Nucleus accumbens (tissue), 56 donors: ENCODE data around the gene FNIP2.
"Not testable (repeated sequence)": the region's sequence is repeated elsewhere in the genome, so short reads cannot be mapped to it uniquely, and the experiment has no call there.

Experiments
- DNase-seq, 56 donors: peaks; one replicate each; lab custom pipeline; 2025; lab: John Stamatoyannopoulos, UW

FNIP2 gene

DNA sequence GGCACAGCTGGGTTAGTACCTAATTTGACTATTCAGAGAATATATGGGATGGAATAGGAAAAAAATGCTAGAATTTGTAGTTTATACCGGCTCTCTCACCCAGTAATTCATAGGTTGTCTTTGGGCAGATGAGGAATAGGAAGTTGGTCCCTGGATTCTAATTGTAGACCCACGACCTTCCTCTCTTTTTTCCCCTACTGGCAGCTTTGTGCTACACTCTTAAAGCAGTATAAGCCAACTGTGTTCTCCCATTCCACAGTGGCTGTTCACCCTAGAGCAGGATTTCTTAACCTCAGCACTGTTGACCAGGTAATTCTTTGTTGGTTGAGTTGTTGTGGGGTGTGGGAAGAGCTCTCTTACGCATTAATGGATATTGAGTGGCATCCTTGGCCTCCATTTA is 92.9 kb downstream of the FNIP2 start:
- no peak for DNase-seq

DNA sequence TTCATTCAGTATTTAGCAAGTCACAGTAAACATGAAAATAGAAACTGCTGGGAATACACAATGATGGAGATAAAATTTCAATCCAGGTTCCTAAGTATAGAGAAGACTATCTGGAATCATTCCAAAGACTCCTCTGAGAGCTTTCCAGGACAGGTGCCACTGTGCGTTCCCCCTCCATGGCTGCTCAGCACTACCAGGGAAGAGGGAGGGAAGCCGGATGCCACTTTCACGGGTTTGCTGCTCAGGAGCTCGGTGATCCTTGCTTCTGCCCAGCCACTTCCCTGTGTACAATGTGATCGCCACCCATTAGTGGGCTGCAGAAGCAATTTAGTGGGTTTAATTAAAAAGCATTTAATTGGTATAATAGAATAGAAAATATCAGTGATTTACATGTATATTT is 94.5 kb downstream of the FNIP2 start:
- no peak for DNase-seq

DNA sequence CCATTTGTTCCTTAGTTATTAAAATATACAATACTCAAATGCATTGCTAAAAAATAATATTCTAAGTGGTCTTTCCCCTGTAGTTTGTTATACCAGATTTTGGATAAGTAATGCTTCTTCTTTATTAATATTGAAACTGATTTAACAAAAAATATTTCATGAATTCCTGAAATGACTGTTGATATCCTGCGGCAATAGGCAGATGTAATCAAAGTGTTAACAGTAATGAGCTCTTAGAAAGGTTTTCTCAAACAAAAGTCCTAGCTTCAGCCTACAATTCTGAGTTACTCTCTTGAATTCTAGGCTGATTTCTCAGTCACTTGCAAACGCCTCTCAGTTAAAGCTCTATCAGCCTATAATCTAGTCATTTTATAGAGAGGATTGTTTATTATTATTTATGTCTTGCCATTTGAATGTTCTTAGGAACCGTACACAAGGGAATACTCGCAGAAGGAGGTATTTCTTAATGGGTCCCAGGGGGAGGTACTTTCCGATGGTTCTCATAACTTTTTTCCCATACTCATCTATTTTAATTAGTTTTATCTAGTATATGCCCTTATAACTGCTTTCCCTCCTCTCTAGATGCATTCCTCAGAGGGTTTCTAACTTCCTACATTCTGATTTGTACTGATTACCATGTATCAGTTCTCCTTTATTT is 96.8 kb downstream of the FNIP2 start:
- no peak for DNase-seq

DNA sequence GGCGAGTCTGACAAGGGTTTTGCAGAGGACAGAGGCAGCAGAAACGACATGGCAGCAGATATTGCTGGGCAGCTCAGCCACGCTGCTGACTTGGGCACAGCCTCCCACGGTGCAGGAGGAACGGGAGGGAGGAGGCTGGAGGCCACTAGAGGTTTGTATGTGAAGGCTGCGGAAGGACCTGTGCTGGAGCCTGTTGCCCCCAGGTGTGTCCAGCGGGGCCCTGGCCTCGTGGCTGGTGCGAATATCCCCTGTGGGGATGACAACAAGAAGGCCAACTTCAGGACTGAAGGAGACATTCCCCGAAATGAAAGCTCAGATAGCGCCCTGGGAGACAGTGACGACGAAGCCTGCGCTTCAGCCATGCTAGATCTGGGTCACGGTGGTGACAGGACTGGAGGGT is 100.2 kb downstream of the FNIP2 start:
- no peak for DNase-seq

DNA sequence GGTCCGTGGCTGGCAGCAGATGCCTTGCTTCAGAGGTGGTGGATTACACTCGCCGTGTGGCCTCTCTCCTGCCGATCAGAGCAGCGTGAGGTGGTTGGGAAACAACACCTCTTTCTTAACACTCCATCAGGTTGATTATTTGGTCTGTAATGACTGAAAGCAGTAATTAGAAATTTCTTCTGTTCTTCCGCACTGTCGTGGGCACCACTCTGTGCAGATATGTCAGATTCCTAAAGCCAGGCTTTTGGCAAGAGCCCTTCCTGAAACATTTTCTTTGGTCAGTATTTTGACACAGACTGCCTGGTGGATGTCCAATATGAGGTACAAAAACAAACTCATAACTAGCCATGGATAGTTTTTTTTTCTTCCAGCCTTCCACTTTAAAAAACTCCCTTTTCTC is 100.9 kb downstream of the FNIP2 start:
- DNase-seq = no peak

DNA sequence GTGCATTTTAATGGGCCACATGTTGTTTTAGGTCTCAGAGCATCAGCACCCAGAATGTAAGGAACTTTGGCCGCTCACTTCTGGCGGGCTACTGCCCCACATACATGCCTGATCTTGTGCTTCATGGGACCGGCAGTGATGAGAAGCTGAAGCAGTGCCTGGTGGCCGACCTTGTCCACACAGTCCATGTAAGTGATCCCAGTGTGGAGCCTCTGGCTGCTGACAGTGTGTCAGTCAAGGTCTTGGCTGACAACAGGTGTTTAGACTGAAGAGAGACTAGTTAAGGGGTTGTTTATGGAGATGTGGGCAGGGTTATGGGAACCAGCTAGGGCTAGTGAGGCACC is 101.4 kb downstream of the FNIP2 start:
- DNase-seq = no peak

DNA sequence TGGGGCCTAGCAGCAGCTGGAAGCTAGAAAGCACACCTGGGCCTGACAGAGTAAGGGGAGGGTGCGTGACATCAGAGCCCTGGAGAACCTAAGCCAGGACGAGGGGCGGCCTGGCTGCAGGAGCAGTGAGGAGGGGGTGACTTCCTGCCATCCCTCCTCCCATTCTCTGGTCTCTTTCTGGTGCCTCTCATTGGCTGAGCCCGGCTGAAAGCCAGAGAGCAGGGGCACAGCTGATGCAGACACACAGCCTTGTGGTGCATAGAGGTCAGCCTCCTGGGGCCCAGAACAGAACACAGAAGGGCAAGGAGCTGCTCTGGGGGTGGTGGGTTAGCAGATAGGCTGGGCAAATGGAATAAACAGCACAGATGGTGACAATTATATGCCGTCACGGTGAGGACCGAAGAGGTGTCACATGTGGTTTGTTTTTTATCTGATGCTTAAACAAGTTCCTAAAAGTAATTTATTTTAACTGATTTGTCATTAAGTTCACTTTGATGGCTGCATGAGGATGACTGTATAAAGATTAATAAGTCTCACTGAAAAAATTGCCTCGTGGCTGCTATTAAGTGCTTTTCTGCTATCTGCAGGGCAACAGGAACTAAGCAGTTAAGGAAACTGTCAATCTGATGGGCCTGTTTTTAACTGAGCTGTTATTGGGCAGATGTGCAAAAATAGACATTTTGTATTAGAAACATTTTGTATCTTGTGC is 102.0 kb downstream of the FNIP2 start:
- DNase-seq = no peak

DNA sequence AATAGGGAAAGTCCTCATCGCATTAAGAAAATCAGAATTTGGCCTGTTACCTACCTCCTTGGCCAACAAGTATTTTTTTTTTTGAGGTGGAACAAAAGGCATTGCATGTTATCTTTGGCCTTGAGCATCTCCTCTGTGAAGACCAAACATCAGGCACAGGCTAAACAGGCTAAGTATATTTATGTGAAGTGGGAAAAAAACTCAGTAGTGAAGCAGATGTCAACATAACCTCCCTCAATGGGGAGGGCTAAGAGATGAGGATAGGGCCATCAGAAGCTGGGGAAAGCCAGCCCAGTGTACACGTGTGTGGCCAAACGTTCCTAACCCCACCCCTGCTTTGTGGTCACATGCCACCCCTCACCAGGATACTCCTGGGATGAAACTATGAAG is 102.5 kb downstream of the FNIP2 start:
- no peak for DNase-seq

DNA sequence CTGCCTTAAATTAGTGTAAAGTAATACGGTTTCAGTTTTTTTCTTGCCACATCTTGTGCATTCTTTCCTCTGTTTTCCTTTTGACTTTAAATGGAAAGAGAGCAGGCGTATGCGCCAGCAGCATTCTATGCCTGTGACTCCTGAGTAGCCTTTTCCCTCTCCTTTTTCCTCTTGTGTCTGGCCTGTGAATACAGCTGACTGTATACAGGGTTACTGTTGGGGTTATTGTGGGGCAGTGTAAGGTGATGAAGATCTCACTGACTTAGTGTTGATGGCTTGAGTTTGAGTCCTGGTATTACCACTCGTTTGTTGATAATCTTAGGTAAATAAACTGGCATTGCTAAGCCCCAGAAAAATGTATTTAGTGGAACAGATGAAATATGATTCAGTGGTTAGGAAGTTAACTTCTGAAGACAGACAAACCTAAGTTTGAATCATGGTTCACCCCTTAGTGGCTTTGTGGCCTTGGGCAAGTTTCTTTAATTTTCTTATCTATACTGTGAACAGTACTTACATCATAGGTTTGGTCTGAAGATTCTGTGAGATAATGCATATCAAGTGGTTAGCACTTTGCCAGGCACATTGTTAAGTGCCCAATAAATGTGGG is 105.1 kb downstream of the FNIP2 start:
- DNase-seq = no peak

DNA sequence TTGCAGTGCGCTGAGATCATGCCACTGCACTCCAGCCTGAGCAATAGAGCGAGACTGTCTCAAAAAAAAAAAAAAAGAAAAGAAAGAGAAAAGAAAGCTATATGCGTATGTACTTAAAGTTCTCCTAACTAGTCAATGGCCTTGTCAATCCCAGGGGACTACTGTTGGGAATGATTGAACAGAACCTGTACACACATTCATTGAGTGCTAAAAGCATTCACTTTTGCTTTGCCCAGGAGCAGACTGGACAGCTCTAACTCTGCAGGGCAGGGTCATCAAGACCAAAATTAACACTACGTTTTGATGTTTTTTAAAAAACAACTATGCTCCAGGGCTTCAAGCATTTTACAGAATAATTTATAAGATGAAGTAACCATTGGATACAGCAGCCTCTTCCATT is 106.2 kb downstream of the FNIP2 start:
- DNase-seq = no peak

DNA sequence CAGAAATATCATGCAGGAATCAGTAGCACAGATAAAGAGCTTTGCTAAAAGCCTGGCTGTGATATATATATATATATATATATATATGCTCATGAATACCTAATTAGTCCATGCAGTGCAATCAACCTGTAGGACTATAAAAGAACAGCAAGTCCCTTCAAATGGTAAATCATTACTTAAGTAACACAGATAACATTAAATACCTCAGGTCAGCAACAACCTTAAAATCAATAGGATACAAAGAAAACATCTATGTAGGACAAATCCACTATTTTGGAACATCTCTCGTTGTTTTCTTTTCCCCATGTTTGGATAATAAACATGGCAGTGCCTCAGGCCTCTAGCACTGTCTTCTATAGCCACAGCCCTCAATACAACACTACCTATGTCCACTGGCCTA is 106.6 kb downstream of the FNIP2 start:
- DNase-seq = no peak

DNA sequence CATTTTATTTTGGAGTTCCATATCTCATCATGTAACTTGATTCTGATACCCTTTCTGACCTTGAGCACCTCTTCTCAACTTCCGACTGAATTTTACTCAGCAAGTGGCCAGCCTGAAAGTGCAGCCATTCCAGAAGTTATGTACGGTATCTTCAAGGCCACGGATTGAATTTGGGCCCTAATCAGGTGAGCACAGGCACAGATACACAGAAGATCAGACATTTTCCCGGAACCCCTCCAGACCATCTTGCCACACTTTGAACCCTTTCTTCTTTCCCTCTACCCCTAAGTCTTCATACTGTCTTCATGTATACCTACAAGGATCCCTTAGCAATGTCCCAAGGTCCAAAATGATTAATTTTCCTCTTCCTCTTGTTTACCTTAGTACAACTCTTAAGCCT is 108.2 kb downstream of the FNIP2 start:
- no peak for DNase-seq

DNA sequence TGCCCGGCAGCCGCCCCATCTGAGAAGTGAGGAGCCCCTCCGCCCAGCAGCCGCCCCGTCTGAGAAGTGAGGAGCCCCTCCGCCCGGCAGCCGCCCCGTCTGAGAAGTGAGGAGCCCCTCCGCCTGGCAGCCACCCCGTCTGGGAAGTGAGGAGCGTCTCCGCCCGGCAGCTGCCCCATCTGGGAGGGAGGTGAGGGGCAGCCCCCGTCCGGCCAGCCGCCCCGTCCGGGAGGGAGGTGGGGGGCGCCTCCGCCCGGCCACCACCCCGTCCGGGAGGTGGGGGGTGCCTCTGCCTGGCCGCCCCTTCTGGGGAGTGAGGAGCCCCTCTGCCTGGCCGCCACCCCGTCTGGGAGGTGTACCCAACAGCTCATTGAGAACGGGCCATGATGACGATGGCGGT is 113.3 kb downstream of the FNIP2 start:
- DNase-seq = not testable (repeated sequence)

DNA sequence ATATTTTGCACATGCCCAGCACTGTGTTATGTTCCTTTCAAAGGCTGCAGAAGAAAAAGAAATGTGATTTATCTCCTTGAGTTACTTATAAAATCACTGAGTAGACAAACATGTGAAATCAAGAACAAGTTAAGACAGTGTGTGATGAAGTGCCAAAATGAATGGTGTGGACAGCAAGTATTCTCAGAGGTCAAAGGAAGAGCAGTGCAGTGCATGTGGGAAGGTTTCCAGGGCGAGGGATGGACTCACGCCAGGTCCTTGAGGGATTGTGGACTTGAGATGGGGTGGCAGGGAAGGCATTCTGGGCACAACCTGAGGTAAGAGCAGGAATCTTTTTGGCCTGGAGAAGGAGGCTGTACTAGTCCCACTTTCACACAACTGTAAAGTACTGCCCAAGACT is 115.5 kb downstream of the FNIP2 start:
- no peak for DNase-seq

DNA sequence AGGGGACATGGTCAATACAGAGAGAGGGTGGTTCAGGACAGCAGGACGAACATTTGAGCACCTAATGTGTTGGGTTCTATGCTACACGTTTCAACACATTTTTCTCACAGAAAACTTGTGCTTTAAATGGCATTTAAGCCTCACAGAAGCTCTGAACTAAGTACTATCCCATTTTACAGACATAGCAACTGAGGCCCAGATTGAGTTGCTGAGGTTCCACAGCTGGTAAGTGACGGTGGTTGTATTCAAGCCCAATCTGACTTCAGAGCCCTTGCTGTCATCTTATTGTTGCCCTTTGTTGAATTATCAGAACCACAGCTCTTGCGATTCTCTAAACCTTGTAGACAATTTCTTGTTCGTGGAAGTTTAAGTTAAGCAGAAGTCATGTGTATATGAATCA is 116.7 kb downstream of the FNIP2 start:
- no peak for DNase-seq

DNA sequence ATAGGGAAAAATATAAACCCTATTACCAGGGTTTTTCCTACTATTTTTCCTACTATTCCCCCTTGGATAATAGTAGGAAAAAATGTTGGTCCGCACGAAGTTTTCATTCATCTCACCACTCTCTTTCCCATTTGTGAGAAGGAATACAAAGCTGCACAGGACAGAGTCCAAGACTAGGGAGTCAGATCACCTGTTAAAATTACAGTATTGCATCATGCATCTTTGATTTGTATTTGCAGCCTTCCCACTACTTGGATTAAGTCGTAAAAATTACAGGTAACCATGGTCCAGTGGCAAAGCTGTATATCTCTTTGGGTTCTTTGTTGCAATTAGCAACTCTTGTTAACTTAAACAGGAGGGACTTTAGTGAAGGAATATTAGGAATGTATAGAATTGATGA is 121.5 kb downstream of the FNIP2 start:
- DNase-seq = no peak

DNA sequence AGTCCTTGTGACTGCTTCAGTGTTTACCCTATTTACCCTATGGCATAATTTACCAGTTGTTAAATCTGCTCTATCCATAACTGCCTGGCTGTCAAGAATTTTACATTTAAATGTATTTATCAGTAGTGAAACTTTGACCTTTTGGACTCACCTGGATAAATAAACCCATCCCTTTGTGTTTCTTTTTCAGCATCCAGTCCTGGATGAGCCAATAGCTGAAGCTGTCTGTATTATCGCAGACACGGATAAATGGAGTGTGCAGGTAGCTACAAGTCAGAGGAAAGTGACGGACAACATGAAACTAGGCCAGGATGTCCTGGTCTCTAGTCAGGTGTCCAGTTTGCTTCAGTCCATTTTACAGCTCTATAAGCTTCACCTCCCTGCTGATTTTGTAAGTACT is 122.4 kb downstream of the FNIP2 start:
- DNase-seq = no peak

DNA sequence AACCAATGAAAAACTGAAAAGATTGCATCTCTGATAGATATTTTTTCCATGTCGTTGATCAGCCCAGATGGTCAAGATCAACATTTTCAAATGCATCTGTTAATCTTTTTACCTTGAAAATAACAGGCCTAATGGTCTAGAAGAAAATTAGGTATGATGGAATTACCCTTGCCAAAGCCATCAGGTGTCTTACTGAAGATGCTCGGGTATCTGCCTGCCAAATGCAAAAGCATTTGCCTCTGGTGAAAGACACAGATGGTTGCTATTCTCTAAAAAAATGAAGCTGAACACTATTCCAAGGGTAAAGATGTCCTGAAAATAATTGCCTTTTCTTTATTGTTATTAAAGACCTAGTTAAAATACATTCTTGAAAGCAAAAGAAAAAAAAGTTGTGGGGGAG is 126.0 kb downstream of the FNIP2 start:
- DNase-seq = no peak

DNA sequence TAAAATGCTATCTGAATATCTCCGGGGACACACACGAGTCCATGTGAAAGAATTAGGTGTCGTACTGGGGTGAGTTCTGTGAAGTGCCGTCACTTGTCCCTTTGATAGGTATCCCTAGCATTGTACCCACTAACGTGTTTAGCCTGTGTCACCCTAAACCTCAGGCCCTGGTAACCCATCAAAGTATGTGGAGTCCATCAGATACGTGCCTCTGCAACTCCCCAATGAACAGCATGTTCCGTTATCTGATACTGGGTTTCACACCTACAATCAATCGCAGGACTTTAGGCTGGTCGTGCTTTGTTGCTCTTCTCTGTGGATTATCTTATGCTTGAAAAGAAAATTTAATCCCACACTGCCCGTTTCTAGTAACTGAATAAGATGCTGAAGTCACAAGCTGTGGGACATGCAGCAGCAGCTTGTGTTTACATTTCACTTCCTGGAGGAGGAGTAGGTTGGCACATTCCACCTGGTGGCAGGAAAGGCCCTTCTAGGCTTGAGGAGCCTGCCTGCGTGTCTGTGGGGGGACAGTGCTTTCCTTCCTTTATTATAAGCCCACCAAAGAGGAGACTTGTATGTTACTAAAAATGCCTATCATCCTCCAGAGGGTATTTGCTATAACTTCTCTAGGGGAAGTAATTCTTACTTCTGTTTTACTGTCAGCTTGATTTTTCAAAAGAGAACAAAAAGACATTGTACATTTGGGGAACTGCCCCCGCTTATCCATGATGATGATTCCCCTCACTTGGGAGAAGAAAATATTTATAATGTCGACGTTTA is 127.2 kb downstream of the FNIP2 start:
- DNase-seq = no peak

DNA sequence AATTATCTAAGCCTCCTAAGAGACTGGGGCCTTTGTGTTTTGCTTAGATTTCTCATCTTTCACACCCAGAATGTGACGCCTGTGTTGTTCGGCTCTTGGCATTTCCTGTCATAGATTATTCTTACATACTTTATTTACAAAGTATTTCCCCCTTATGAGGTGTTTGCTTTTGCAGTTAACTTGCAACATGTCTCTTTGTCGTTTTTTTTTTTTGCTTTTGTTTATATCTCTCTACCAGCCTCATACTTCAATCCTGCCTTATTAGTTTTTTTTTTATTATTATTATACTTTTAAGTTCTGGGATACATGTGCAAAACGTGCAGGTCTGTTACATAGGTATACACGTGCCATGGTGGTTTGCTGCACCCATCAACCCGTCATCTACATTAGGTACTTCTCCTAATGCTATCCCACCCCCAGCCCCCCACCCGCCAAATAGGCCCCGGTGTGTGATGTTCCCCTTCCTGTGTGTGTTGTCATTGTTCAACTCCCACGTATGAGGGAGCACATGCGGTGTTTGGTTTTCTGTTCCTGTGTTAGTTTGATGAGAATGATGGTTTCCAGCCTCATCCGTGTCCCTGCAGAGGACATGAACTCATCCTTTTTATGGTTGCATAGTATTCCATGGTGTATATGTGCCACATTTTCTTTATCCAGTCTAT is 127.9 kb downstream of the FNIP2 start:
- DNase-seq = not testable (repeated sequence)

DNA sequence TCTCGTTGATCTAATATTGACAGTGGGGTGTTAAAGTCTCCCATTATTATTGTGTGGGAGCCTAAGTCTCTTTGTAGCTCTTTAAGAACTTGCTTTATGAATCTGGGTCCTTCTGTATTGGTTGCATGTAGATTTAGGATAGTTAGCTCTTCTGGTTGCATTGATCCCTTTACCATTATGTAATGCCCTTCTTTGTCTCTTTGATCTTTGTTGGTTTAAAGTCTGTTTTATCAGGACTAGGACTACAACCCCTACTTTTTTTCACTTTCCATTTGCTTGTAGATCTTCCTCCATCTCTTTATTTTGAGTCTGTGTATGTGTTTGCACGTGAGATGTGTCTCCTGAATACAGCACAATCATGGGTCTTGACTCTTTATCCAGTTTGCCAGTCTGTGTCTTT is 131.6 kb downstream of the FNIP2 start:
- DNase-seq = not testable (repeated sequence)
